Body of pancreas (tissue), 4 donors: ENCODE data around the gene KMT5C. TPM values are rescaled to one million over a fixed set of nuclear protein-coding genes. Genes with fewer than 3 reads are reported as not detected.
"Not testable (repeated sequence)": the region's sequence is repeated elsewhere in the genome, so short reads cannot be mapped to it uniquely, and the experiment has no call there.

Experiments used
- ATAC-seq: fragments of 150-250 bp; one replicate; pipeline ENCODE4 v1.9.1; 2016
- DNase-seq, 4 donors: peaks; one replicate each; pipeline ENCODE4 v3.0.0-alpha.2; 2019
- H3K27ac ChIP-seq, 4 donors: fragments of 200-600 bp; sonication (generic); 1 replicate in 3 of 4; 2 replicates in 1 of 4; pipeline versions ENCODE4 v1.5.1 to v1.6.1; 2016 to 2019; ENCODE audit warnings: mild to moderate bottlenecking in 1 of 4, mixed read lengths in 1 of 4, moderate library complexity in 1 of 4
- H3K27me3 ChIP-seq, 2 donors: fragments of 200-600 bp; sonication (generic); one replicate each; pipeline ENCODE4 v1.6.0; 2016; ENCODE audit warnings: mild to moderate bottlenecking in 1 of 2
- H3K36me3 ChIP-seq, 2 donors: fragments of 200-600 bp; sonication (generic); replicated peaks in 1 of 2; 2 replicates each; pipeline ENCODE4 v1.5.1; 2016; ENCODE audit warnings: low read depth in 2 of 2; ENCODE audit not compliant: insufficient read depth in 1 of 2
- H3K4me1 ChIP-seq: fragments of 200-600 bp; sonication (generic); one replicate; pipeline ENCODE4 v1.6.0; 2016
- H3K4me3 ChIP-seq, 2 donors: fragments of 200-600 bp; sonication (generic); 1 replicate in 1 of 2; 2 replicates in 1 of 2; pipeline ENCODE4 v1.5.1; 2016 to 2019
- H3K9me3 ChIP-seq, 3 donors: fragments of 200-600 bp; sonication (generic); 1 replicate in 2 of 3; 2 replicates in 1 of 3; pipeline ENCODE4 v1.5.1; 2016
- POLR2A ChIP-seq, 3 donors: fragments of 450-650 bp; IDR thresholded peaks; one replicate each; pipeline ENCODE4 v1.6.1; 2016; ENCODE audit warnings: antibody characterized with exemption in 3 of 3, mild to moderate bottlenecking in 2 of 3
- WGBS, 2 donors: methylation state at CpG; one replicate each; pipeline ENCODE4 v1.1.5; 2017; 5-methylcytosine and 5-hydroxymethylcytosine counted together
- intact Hi-C: fragments of 100-400 bp; cut with DNase I; formaldehyde crosslinking; loops from one replicate; pipeline ENCODE4 v1.15.1; 2023
- total RNA-seq, 2 donors: library from RNA; depleted of rRNA; stranded (reverse); fragments of >200 nt; gene quantifications; one replicate each; pipeline ENCODE4 v1.1.0, GENCODE V29; 2016
- TF ChIP-seq, protein P1 (sequence below), 7 experiments: fragments of 450-650 bp in 4 of 7; fragments of 200-600 bp in 3 of 7; sonication (generic) in 3 of 7; IDR thresholded peaks; one replicate each; pipeline ENCODE4 v1.5.1; 2016 to 2019; ENCODE audit warnings: antibody characterized with exemption in 7 of 7

Gene KMT5C
- total RNA-seq, 2 donors from 2014 or later: 14.8 to 17.6 TPM

DNA sequence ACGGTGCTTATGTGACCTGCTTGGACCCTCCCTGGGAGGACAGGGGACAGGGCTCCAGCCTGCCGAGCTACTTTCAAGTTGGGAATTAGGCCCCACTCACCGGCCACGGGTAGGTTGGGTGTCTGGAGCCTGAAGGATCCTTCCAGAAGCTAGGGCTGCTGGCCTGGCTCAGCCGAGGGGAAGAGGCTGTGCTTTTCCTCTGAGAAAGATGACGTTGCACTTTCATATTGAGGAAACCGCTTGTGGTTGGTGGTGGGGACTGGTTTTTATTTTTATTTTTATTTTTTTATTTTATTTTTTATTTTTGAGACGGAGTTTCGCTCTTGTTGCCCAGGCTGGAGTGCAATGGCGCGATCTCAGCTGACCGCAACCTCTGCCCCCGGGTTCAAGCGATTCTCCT lies 14.5 kb upstream of the KMT5C start, which contains the start of gene TMEM150B:
TMEM150B (minus strand) TSS at position 170 of the 400 bp plus-strand sequence. CDS start 4,305 bp downstream, outside the sequence.
- ATAC-seq: no peak
- 66 to 83% methylated on average over 13 to 14 of the region's 14 CpGs for WGBS, 2 donors
- H3K4me3 ChIP-seq: no peak within 1 kb of the TSS

DNA sequence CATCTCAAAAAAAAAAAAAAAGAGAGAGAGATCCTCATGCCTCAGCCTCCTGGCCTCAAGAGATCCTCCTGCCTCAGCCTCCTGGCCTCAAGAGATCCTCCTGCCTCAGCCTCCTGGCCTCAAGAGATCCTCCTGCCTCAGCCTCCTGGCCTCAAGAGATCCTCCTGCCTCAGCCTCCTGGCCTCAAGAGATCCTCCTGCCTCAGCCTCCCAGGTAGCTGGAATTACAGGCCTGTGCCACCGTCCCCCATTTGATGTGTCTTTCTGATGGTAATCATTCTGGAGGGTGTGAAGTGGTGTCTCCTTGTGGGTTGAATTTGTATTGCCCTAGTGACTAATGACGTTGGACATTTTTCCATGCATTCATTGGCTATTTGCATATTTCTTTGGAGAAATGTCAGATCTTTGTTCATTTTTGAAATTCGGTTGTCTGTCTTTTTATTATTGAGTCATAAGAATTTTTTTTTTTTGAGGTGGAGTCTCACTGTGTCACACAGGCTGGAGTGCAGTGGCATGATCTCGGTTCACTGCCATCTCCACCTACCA lies 10.8 kb upstream of the KMT5C start:
- H3K27ac ChIP-seq, H3K9me3 ChIP-seq, DNase-seq, H3K4me3 ChIP-seq, ATAC-seq, H3K27me3 ChIP-seq, H3K36me3 ChIP-seq, H3K4me1 ChIP-seq, intact Hi-C loops: not testable (repeated sequence)
- WGBS, 2 donors: 65 to 82% methylated on average over 4 of the region's 4 CpGs

More for the DNA sequence above, 14.5 kb upstream of the KMT5C start, which contains the start of gene TMEM150B:
- DNase-seq: no peak
- Histone ChIP-seq H3K36me3 (no peaks in the 10 kb centered on the region), H3K27me3 (no peaks in the 10 kb centered on the region), H3K27ac (peak within 1 kb of the TSS in 1 of 4 donors; percentile 36), H3K4me1 (no peaks in the 10 kb centered on the region), H3K9me3 (no peaks in the 10 kb centered on the region)
- TF ChIP-seq, protein P1, sequence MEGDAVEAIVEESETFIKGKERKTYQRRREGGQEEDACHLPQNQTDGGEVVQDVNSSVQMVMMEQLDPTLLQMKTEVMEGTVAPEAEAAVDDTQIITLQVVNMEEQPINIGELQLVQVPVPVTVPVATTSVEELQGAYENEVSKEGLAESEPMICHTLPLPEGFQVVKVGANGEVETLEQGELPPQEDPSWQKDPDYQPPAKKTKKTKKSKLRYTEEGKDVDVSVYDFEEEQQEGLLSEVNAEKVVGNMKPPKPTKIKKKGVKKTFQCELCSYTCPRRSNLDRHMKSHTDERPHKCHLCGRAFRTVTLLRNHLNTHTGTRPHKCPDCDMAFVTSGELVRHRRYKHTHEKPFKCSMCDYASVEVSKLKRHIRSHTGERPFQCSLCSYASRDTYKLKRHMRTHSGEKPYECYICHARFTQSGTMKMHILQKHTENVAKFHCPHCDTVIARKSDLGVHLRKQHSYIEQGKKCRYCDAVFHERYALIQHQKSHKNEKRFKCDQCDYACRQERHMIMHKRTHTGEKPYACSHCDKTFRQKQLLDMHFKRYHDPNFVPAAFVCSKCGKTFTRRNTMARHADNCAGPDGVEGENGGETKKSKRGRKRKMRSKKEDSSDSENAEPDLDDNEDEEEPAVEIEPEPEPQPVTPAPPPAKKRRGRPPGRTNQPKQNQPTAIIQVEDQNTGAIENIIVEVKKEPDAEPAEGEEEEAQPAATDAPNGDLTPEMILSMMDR (IDR thresholded peaks at IDR 0.05): no peak
- no peak for TF ChIP-seq POLR2A (IDR thresholded peaks at IDR 0.05)
- intact Hi-C loops: no loop called here

DNA sequence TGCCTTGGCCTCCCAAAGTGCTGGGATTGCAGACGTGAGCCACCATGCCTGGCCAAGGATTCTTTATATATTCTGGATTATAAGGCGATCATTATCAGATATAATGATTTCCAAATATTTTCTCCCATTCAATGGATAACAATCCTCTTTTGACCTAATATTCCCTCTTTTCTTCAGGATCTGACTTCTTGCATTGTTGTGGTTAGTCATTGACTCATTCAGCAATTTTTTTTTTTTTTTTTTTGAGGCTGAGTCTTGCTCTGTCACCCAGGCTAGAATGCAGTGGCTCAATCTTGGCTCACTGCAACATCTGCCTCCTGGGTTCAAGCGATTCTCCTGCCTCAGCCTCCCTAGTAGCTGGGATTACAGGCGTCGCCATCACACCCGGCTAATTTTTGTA lies 9.9 kb upstream of the KMT5C start:
- H3K36me3 ChIP-seq, H3K9me3 ChIP-seq, H3K27ac ChIP-seq, DNase-seq, H3K4me1 ChIP-seq, intact Hi-C loops, H3K4me3 ChIP-seq, ATAC-seq, H3K27me3 ChIP-seq: not testable (repeated sequence)
- 80% methylated on average over 6 of the region's 6 CpGs for WGBS, 2 donors

DNA sequence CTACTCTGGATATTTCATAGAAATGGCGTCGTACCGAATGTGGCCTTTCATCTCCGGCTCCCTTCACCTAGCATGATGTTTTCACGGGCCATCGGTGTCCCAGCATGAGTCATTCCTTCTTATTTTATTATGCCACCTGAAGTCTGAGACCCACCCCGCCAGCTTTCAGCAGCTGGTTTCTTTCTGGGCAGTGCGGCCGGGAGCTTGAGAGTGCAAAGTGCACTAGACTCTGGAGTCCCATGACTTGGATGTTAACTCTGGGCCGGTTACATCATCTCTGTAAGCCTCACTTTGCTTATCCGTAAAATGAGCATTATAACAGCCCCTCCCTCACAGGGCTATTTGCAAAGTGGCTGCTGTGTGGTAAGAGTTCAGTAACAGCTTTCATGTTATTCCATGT lies 5.8 kb upstream of the KMT5C start:
- peaks cover 9% of the 10 kb centered on the region for H3K4me1 ChIP-seq
- 62 to 71% methylated on average over 11 of the region's 11 CpGs for WGBS, 2 donors
- no peak for TF ChIP-seq POLR2A (IDR thresholded peaks at IDR 0.05)
- TF ChIP-seq, protein P1 (IDR thresholded peaks at IDR 0.05): no peak
- no peak for ATAC-seq
- H3K27ac ChIP-seq: no peak overlapping the region
- H3K9me3 ChIP-seq: no peaks in the 10 kb centered on the region
- no peaks in the 10 kb centered on the region for H3K27me3 ChIP-seq
- peak in 1 of 4 donors; percentile 52 for DNase-seq
- intact Hi-C loops: no loop called here
- H3K4me3 ChIP-seq: no peak overlapping the region
- no peaks in the 10 kb centered on the region for H3K36me3 ChIP-seq

- ATAC-seq (no peak), DNase-seq (no peak)
- Histone ChIP-seq H3K4me3 (no peak overlapping the region), H3K9me3 (no peaks in the 10 kb centered on the region), H3K27ac (no peak overlapping the region), H3K27me3 (no peaks in the 10 kb centered on the region), H3K4me1 (peaks cover 21% of the 10 kb centered on the region), H3K36me3 (no peaks in the 10 kb centered on the region)
- intact Hi-C loops: no loop called here
- 72 to 77% methylated on average over 7 of the region's 7 CpGs for WGBS, 2 donors
- TF ChIP-seq, protein P1 (IDR thresholded peaks at IDR 0.05): no peak
- no peak for TF ChIP-seq POLR2A (IDR thresholded peaks at IDR 0.05)
Measured at GRCh38 chr19:55336101-55336500, 3.6 kb upstream of the KMT5C start.
